ENCODE measurements around the gene G3BP1. TPM values are rescaled to one million over a fixed set of nuclear protein-coding genes. Genes with fewer than 3 reads are reported as not detected.

The G3BP1 gene
- 54.2 TPM for total RNA-seq (2013)
- polyA plus RNA-seq = 10 to 100 TPM; 10.6 to 60.6 (median 58.8) TPM
- polyA minus RNA-seq = 23.7 and 35.3 TPM in 2 replicates
- 201 to 278 (median 234) reads per million in 11 experiments for total RNA-seq

DNA sequence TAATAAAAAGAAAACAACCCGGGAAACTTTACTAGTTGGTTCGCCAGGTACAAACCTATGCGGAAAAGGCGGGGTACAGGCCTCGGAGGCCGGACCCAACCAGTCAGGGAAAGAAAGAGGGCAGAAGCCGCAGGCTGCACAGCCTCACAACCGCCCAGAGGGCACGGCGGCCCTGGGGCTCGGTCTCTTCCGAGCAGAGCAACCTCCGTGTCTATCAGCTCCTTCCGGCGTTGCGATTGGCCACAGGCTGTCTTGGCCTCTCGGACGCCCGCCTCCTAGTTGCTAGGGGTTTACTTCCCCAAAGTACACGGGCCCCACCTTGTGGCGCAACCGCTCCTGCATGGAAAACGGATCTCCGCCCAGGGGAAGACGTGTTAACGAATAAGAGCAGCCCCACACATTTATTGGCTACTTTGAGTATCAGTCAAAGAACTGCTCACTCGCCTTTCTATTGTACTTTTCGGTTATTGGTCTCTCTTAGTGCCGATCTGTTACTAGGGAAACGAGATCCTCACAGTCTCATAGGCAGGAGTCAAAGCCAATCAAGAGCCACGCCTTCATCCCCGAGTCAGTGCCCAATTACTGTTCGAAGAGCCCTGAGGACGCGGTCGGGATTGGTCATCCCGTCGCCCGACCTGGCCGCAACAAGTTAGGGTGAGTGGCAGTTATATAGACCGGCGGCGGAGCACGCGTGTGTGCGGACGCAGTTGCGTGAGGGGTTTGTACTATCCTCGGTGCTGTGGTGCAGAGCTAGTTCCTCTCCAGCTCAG is at the start of gene G3BP1:
TSS of gene G3BP1 (plus strand) at position 696 of the 770 bp plus-strand sequence. CDS start 14,667 bp downstream, outside the sequence.
- Histone ChIP-seq H3K9ac (ENCODE audit: insufficient read depth, low read length, poor library complexity, severe bottlenecking) (peak within 1 kb of the TSS; percentile 95), H3K36me3 (replicated peaks in 1 of 2; ENCODE audit: control insufficient read depth in 1 of 2, insufficient read depth in 2 of 2, low read length in 2 of 2) (no peaks in the 10 kb centered on the region), H3K4me2 (replicated peaks; ENCODE audit: extremely low read depth, low read length, poor library complexity, severe bottlenecking) (peak within 1 kb of the TSS; percentile 92), H3K4me1 (ENCODE audit: control insufficient read depth in 1 of 2, insufficient read depth in 2 of 2, low read length in 2 of 2) (peaks cover 27 to 50% of the 10 kb centered on the region in 2 donors), H3K79me2 (ENCODE audit: insufficient read depth, low read length) (peaks cover 42% of the 10 kb centered on the region), H3K27ac (ENCODE audit: low read depth in 1 of 2, low read length in 2 of 2) (peak within 1 kb of the TSS; percentile 97), H3K9me3 (replicated peaks in 1 of 2; ENCODE audit: control insufficient read depth in 1 of 2, insufficient read depth in 1 of 2, low read length in 2 of 2) (no peaks in the 10 kb centered on the region), H4K20me1 (ENCODE audit: insufficient read depth, low read length) (peaks cover 42% of the 10 kb centered on the region), H3K27me3 (ENCODE audit: control insufficient read depth in 2 of 2, insufficient read depth in 2 of 2, low read length in 2 of 2) (no peaks in the 10 kb centered on the region), H3K4me3 (replicated peaks in 1 of 3; ENCODE audit: low read depth in 2 of 3, low read length in 3 of 3) (peak within 1 kb of the TSS; percentile 62 to 82 (median 67)), H2AFZ (ENCODE audit: insufficient read depth, low read depth, low read length, poor library complexity, severe bottlenecking) (peak within 1 kb of the TSS; percentile 84)
- peak within 1 kb of the TSS in 6 of 7 donors; percentile 90 to 96 (median 93) for H3K27ac Mint-ChIP-seq
- peak; percentile 19 for TF ChIP-seq CTCF (IDR thresholded peaks at IDR 0.05)
- peaks cover 0 to 3% of the 10 kb centered on the region in 2 donors for H3K36me3 Mint-ChIP-seq
- peaks cover 41% of the 10 kb centered on the region for H3K4me1 Mint-ChIP-seq
- peak within 1 kb of the TSS; percentile 88 to 97 for H3K4me3 Mint-ChIP-seq
- peak; percentile 100 for DNase-seq
- H3K27me3 Mint-ChIP-seq (ENCODE audit: low read depth in 3 of 3) = no peaks in the 10 kb centered on the region
- H3K9me3 Mint-ChIP-seq = no peaks in the 10 kb centered on the region
- WGBS (ENCODE audit: insufficient coverage) = 0% methylated on average over 43 of the region's 49 CpGs
- intact Hi-C loops (cut with micrococcal nuclease) = loop anchor here in 1 of 2 donors (2.0 kb wide), 1 partner anchor 13 kb away; the partner anchor contains the start of gene ATOX1

DNA sequence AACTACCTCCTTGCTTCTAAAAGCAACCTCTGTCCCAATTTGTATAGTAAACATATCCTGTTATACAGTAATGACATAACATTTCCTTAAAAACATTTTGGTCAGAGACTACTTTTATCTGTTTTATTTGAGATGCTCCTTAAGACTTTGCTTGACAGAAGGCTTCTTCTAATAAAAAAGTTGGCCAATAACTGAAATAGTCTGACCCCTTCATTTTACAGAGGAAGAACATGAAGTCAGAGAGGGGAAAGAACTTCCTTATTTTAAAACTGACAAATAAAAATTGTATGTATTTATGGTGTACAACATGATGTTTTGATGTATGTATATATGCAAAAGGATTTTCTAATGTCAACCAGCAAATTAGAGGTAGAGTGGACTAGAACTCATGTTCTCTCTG is 49.2 kb upstream of the G3BP1 start:
- no peak overlapping the region for H3K4me3 ChIP-seq (replicated peaks in 1 of 3; ENCODE audit: low read depth in 2 of 3, low read length in 3 of 3)
- H4K20me1 ChIP-seq (ENCODE audit: insufficient read depth, low read length) = no peaks in the 10 kb centered on the region
- H3K4me1 ChIP-seq (ENCODE audit: control insufficient read depth in 1 of 2, insufficient read depth in 2 of 2, low read length in 2 of 2) = peaks cover 35 to 40% of the 10 kb centered on the region in 2 donors
- H3K9me3 ChIP-seq (replicated peaks in 1 of 2; ENCODE audit: control insufficient read depth in 1 of 2, insufficient read depth in 1 of 2, low read length in 2 of 2) = no peaks in the 10 kb centered on the region
- no peaks in the 10 kb centered on the region for H3K36me3 ChIP-seq (replicated peaks in 1 of 2; ENCODE audit: control insufficient read depth in 1 of 2, insufficient read depth in 2 of 2, low read length in 2 of 2)
- no peak for TF ChIP-seq CTCF (IDR thresholded peaks at IDR 0.05)
- H3K4me3 Mint-ChIP-seq = no peak overlapping the region
- H3K9ac ChIP-seq (ENCODE audit: insufficient read depth, low read length, poor library complexity, severe bottlenecking) = no peak overlapping the region
- peak in 1 of 3 donors; percentile 18 for DNase-seq
- H3K27me3 Mint-ChIP-seq (ENCODE audit: low read depth in 3 of 3) = peaks cover 0 to under 1% (median 0%) of the 10 kb centered on the region in 3 donors
- H3K27ac Mint-ChIP-seq = peak overlapping the region in 3 of 7 donors; percentile 15 to 50 (median 17)
- no peaks in the 10 kb centered on the region for H3K79me2 ChIP-seq (ENCODE audit: insufficient read depth, low read length)
- peaks cover 2 to 4% of the 10 kb centered on the region in 2 donors for H3K36me3 Mint-ChIP-seq
- no peaks in the 10 kb centered on the region for H3K27me3 ChIP-seq (ENCODE audit: control insufficient read depth in 2 of 2, insufficient read depth in 2 of 2, low read length in 2 of 2)
- peaks cover 0 to 2% (median 0%) of the 10 kb centered on the region in 7 donors for H3K9me3 Mint-ChIP-seq
- intact Hi-C loops (cut with micrococcal nuclease) = no loop called here
- H3K27ac ChIP-seq (ENCODE audit: low read depth in 1 of 2, low read length in 2 of 2) = no peak overlapping the region
- H3K4me1 Mint-ChIP-seq = peaks cover 40% of the 10 kb centered on the region
- H2AFZ ChIP-seq (ENCODE audit: insufficient read depth, low read depth, low read length, poor library complexity, severe bottlenecking) = no peak overlapping the region
- H3K4me2 ChIP-seq (replicated peaks; ENCODE audit: extremely low read depth, low read length, poor library complexity, severe bottlenecking) = no peak overlapping the region

All from CD14-positive monocyte (primary cell).